CD4-positive, alpha-beta T cell treated with Interleukin-2 at 100 ng/mL for 4 hours (primary cell): Measurements from ENCODE around the gene GBA3.

Experiments
- DNase-seq: peaks from one replicate; pipeline ENCODE4 v3.0.0-alpha.2; 2020; ENCODE audit warnings: low spot score

The GBA3 gene

GRCh38 chr4:22695917-22696316 is 3.2 kb downstream of the GBA3 start:
- DNase-seq, result no peak

- no peak for DNase-seq
Measured at GRCh38 chr4:22703912-22704311, 11.2 kb downstream of the GBA3 start.

GRCh38 chr4:22707390-22707789 is 14.7 kb downstream of the GBA3 start:
- no peak for DNase-seq

GRCh38 chr4:22708961-22709360 is 16.2 kb downstream of the GBA3 start:
- no peak for DNase-seq

- DNase-seq, result no peak
Measured at GRCh38 chr4:22712105-22712504, 19.4 kb downstream of the GBA3 start.

- DNase-seq, result no peak
Measured at GRCh38 chr4:22712529-22712928, 19.8 kb downstream of the GBA3 start.

- no peak for DNase-seq
Measured at GRCh38 chr4:22713841-22714240, 21.1 kb downstream of the GBA3 start.

- DNase-seq, result no peak
Measured at GRCh38 chr4:22719218-22719617, 26.5 kb downstream of the GBA3 start.

- DNase-seq, result no peak
Measured at GRCh38 chr4:22720091-22720490, 27.4 kb downstream of the GBA3 start.

- no peak for DNase-seq
Measured at GRCh38 chr4:22721204-22721603, 28.5 kb downstream of the GBA3 start.

- no peak for DNase-seq
Measured at GRCh38 chr4:22730021-22730420, 37.3 kb downstream of the GBA3 start.

GRCh38 chr4:22733816-22734215 is 41.1 kb downstream of the GBA3 start:
- DNase-seq, result no peak

- no peak for DNase-seq
Measured at GRCh38 chr4:22736912-22737311, 44.2 kb downstream of the GBA3 start.

GRCh38 chr4:22739968-22740367 is 47.2 kb downstream of the GBA3 start:
- no peak for DNase-seq

- DNase-seq, result no peak
Measured at GRCh38 chr4:22741744-22742143, 49.0 kb downstream of the GBA3 start.

GRCh38 chr4:22743290-22743689 is 50.6 kb downstream of the GBA3 start:
- no peak for DNase-seq

GRCh38 chr4:22744478-22745062 is 51.8 kb downstream of the GBA3 start:
- DNase-seq, result no peak

- DNase-seq, result no peak
Measured at GRCh38 chr4:22745234-22745633, 52.5 kb downstream of the GBA3 start.

- DNase-seq, result no peak
Measured at GRCh38 chr4:22754116-22754515, 61.4 kb downstream of the GBA3 start.

- no peak for DNase-seq
Measured at GRCh38 chr4:22762548-22762947, 69.8 kb downstream of the GBA3 start.

GRCh38 chr4:22764183-22764582 is 71.4 kb downstream of the GBA3 start:
- DNase-seq, result no peak

- no peak for DNase-seq
Measured at GRCh38 chr4:22766068-22766467, 73.3 kb downstream of the GBA3 start.

GRCh38 chr4:22778547-22779163 is 85.9 kb downstream of the GBA3 start:
- no peak for DNase-seq

- no peak for DNase-seq
Measured at GRCh38 chr4:22780317-22780716, 87.6 kb downstream of the GBA3 start.
